MM.1S (cell line): ENCODE measurements around the gene HTRA3.

Experiments used
- DNase-seq: peaks from one replicate; pipeline ENCODE4 v3.0.0-alpha.2; 2015
- H2AFZ ChIP-seq: fragments of 300-600 bp; sonication (generic); 2 replicates; pipeline ENCODE4 v1.6.0; 2016; ENCODE audit warnings: antibody characterized with exemption, low read length
- H3F3A ChIP-seq: fragments of 300-600 bp; sonication (generic); 2 replicates; pipeline ENCODE4 v1.6.1; 2016; ENCODE audit warnings: mild to moderate bottlenecking, antibody characterized with exemption, low read length, moderate library complexity, mixed read lengths; ENCODE audit not compliant: insufficient read depth
- H3K27ac ChIP-seq: fragments of 300-600 bp; sonication (generic); 2 replicates; pipeline ENCODE4 v1.5.1; 2016; ENCODE audit warnings: mild to moderate bottlenecking, low read length
- H3K27me3 ChIP-seq: fragments of 300-600 bp; sonication (generic); replicated peaks from 2 replicates; pipeline ENCODE4 v1.6.0; 2016; ENCODE audit warnings: low read length; ENCODE audit not compliant: insufficient read depth
- H3K36me3 ChIP-seq: fragments of 300-600 bp; sonication (generic); replicated peaks from 2 replicates; pipeline ENCODE4 v1.6.1; 2016; ENCODE audit warnings: mild to moderate bottlenecking, low read length, mixed read lengths; ENCODE audit not compliant: insufficient read depth
- H3K4me1 ChIP-seq: fragments of 300-600 bp; sonication (generic); 2 replicates; pipeline ENCODE4 v1.6.1; 2016; ENCODE audit warnings: low read length, mixed read lengths
- H3K4me2 ChIP-seq: fragments of 300-600 bp; sonication (generic); 2 replicates; pipeline ENCODE4 v1.6.0; 2016; ENCODE audit warnings: low read depth, low read length
- H3K4me3 ChIP-seq: fragments of 300-600 bp; sonication (generic); 2 replicates; pipeline ENCODE4 v1.5.1; 2016; ENCODE audit warnings: low read length, mixed read lengths
- H3K79me2 ChIP-seq: fragments of 300-600 bp; sonication (generic); 2 replicates; pipeline ENCODE4 v1.6.1; 2016; ENCODE audit warnings: mixed run types, low read length, mixed read lengths
- H3K9ac ChIP-seq: fragments of 300-600 bp; sonication (generic); 2 replicates; pipeline ENCODE4 v1.6.1; 2016; ENCODE audit warnings: low read length, mixed read lengths
- H3K9me2 ChIP-seq: fragments of 300-600 bp; sonication (generic); replicated peaks from 2 replicates; pipeline ENCODE4 v1.6.1; 2016; ENCODE audit warnings: mild to moderate bottlenecking, low read length, mixed read lengths; ENCODE audit not compliant: insufficient read depth
- H3K9me3 ChIP-seq: fragments of 300-600 bp; sonication (generic); replicated peaks from 2 replicates; pipeline ENCODE4 v1.6.1; 2016; ENCODE audit warnings: mild to moderate bottlenecking, low read length, mixed read lengths; ENCODE audit not compliant: insufficient read depth
- H4K20me1 ChIP-seq: fragments of 300-600 bp; sonication (generic); 2 replicates; pipeline ENCODE4 v1.6.1; 2016; ENCODE audit warnings: mild to moderate bottlenecking, low read length, moderate library complexity, mixed read lengths; ENCODE audit not compliant: insufficient read depth
- EZH2 ChIP-seq: fragments of 300-600 bp; sonication (generic); optimal IDR thresholded peaks from 2 replicates; pipeline ENCODE3; 2017; ENCODE audit warnings: low read depth, mild to moderate bottlenecking, antibody characterized with exemption, low read length, mixed read lengths
- EZH2phosphoT487 ChIP-seq: fragments of 300-600 bp; sonication (generic); IDR thresholded peaks from 2 replicates; pipeline ENCODE4 v1.6.1; 2018; ENCODE audit warnings: antibody characterized with exemption, low read length
- TF ChIP-seq, protein P1 (sequence below): fragments of 300-600 bp; sonication (generic); IDR thresholded peaks from 2 replicates; pipeline ENCODE4 v1.5.1; 2016; ENCODE audit warnings: antibody characterized with exemption, low read length, mixed read lengths

The HTRA3 gene

DNA sequence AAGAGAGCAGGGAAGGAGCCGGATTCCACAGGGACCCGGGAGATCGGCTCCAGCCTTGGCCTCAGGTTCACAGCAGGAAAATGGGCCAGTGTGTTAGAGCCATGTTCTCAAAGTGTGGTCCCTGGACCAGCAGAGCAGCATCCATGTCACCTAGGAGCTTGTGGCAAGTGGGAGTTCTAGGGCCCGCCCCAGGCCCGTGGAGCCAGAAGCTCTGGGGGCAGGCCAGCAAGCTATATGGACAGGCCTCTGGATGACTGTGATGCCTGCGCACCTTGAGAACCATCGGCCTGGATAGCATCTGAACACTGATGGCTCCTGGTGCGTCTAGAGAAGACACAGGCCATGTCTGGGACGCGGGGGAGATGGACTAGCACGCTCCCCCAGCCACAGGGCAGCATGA, 36.8 kb upstream of the HTRA3 start:
- no peak overlapping the region for H2AFZ ChIP-seq
- no peaks in the 10 kb centered on the region for H4K20me1 ChIP-seq
- DNase-seq = no peak
- no peaks in the 10 kb centered on the region for H3K79me2 ChIP-seq
- no peaks in the 10 kb centered on the region for H3K27me3 ChIP-seq
- peaks cover 41% of the 10 kb centered on the region for H3K4me1 ChIP-seq
- TF ChIP-seq, protein P1, sequence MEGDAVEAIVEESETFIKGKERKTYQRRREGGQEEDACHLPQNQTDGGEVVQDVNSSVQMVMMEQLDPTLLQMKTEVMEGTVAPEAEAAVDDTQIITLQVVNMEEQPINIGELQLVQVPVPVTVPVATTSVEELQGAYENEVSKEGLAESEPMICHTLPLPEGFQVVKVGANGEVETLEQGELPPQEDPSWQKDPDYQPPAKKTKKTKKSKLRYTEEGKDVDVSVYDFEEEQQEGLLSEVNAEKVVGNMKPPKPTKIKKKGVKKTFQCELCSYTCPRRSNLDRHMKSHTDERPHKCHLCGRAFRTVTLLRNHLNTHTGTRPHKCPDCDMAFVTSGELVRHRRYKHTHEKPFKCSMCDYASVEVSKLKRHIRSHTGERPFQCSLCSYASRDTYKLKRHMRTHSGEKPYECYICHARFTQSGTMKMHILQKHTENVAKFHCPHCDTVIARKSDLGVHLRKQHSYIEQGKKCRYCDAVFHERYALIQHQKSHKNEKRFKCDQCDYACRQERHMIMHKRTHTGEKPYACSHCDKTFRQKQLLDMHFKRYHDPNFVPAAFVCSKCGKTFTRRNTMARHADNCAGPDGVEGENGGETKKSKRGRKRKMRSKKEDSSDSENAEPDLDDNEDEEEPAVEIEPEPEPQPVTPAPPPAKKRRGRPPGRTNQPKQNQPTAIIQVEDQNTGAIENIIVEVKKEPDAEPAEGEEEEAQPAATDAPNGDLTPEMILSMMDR = no peak
- TF ChIP-seq EZH2phosphoT487 = no peak
- no peak for TF ChIP-seq EZH2
- H3K36me3 ChIP-seq = no peaks in the 10 kb centered on the region
- H3K9me2 ChIP-seq = no peaks in the 10 kb centered on the region
- H3K9me3 ChIP-seq = no peaks in the 10 kb centered on the region
- peaks cover 4% of the 10 kb centered on the region; the same call in 1 of the 2 replicates for H3F3A ChIP-seq
- H3K4me2 ChIP-seq = no peak overlapping the region
- H3K27ac ChIP-seq = no peak overlapping the region
- no peak overlapping the region for H3K9ac ChIP-seq
- no peak overlapping the region for H3K4me3 ChIP-seq

DNA sequence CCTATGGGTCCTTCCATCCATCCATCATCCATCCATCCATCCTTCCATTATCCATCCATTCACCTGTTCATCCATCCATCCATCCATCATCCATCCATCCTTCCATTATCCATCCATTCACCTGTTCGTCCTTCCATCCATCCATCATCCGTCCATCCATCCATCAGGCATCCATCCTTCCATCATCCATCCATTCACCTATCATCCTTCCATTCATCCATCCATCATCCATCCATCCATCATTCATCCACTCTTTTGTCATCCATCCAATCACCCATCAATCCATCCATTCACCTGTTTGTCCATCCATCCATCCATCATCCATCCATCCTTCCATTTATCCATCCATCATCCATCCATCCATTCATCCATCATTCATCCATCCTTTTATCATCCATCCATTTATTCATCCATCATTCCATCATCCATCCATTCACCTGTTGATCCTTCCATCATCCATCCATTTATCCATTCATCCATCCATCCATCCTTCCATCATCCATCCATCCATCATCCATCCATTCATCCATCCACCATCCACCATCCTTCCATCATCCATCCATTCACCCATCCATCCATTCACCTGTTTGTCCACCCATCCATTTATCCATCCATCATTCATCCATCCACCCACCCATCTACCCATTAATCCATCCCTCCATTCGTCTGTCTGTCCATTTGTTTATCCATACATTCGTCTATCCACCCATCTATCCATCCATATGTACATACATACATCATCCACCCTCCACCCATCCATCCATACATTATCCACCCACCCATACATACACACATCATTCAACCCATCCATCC, 35.7 kb upstream of the HTRA3 start:
- Histone ChIP-seq H3F3A (peaks cover 4% of the 10 kb centered on the region; the same call in 1 of the 2 replicates), H3K4me1 (peaks cover 41% of the 10 kb centered on the region), H4K20me1 (no peaks in the 10 kb centered on the region), H3K27ac (no peak overlapping the region), H3K4me3 (no peak overlapping the region), H2AFZ (no peak overlapping the region), H3K4me2 (no peak overlapping the region), H3K9me3 (no peaks in the 10 kb centered on the region), H3K27me3 (no peaks in the 10 kb centered on the region), H3K9ac (no peak overlapping the region), H3K36me3 (no peaks in the 10 kb centered on the region), H3K79me2 (no peaks in the 10 kb centered on the region), H3K9me2 (no peaks in the 10 kb centered on the region)
- TF ChIP-seq, protein P1 = no peak
- TF ChIP-seq EZH2 (no peak), EZH2phosphoT487 (no peak)
- no peak for DNase-seq

DNA sequence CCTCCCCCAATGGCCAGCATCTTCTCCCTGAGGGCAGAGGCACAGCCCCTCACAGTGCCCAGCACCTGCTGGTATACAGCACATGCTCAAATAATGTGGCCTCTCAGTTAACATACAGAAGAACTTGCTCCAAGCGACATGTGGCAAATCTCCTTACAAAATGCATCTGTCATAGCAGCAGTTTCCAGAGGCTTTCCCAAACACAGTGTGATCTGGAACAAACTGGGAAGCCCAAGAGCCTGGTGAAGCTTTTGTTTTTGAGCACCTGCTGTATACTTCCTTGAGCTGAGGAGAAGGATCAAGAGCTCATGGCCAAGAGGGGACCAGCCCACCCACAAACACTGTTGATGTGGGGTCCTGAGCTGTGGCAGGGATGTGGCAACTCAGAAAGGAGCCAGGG, 34.8 kb upstream of the HTRA3 start:
- peaks cover 38% of the 10 kb centered on the region for H3K4me1 ChIP-seq
- H3K79me2 ChIP-seq = no peaks in the 10 kb centered on the region
- H3K9me2 ChIP-seq = no peaks in the 10 kb centered on the region
- H3F3A ChIP-seq = peaks cover 4% of the 10 kb centered on the region; the same call in 1 of the 2 replicates
- H3K27ac ChIP-seq = peak overlapping the region; percentile 55; the same call in 1 of the 2 replicates
- no peak overlapping the region for H2AFZ ChIP-seq
- TF ChIP-seq, protein P1 = no peak
- no peak for TF ChIP-seq EZH2phosphoT487
- H4K20me1 ChIP-seq = no peaks in the 10 kb centered on the region
- H3K9ac ChIP-seq = no peak overlapping the region; the same call in 1 of the 2 replicates
- H3K36me3 ChIP-seq = no peaks in the 10 kb centered on the region
- H3K4me3 ChIP-seq = no peak overlapping the region
- H3K27me3 ChIP-seq = no peaks in the 10 kb centered on the region
- peak overlapping the region; percentile 24; the same call in 1 of the 2 replicates for H3K4me2 ChIP-seq
- no peak for DNase-seq
- H3K9me3 ChIP-seq = no peaks in the 10 kb centered on the region
